ENCODE data around the gene TTYH3.
A peak's percentile ranks its signal among the peaks of the same experiment; 100 is the strongest.

TTYH3 gene

DNA sequence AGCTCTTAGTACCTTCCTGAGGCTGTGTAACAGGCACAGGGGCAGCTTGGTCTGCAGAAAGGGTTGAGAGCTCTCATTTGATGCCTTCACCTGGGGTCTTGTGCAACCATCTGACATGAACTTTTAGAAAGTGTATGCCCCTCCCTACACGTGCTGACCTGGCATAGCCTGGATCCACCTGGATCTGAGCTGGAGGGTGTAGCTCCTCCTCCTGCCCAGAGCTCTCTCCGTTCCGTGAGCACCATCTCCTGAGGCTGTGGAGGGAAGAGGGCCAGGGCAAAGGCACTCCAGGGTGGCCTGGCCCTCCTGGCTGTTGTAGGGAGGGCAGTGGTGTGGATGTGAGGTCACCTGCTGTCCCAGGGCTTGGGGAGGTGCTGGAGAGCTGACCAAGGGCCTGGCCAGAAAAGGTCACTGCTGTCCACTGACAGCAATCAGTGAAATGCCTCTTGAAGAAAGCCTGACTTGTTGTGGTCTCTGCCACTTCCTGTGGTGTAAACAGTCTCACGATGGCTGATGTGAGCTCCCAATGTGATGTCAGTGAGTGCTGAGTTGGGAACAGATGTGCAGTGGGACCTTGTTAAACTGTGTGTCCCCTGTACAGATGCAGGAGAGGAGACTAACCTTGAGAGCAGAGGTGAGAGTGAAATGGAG, 79.2 kb downstream of the TTYH3 start:
- DNase-seq, result peak in 4 of 6 experiments; percentile 8 to 58 (median 40)

DNA sequence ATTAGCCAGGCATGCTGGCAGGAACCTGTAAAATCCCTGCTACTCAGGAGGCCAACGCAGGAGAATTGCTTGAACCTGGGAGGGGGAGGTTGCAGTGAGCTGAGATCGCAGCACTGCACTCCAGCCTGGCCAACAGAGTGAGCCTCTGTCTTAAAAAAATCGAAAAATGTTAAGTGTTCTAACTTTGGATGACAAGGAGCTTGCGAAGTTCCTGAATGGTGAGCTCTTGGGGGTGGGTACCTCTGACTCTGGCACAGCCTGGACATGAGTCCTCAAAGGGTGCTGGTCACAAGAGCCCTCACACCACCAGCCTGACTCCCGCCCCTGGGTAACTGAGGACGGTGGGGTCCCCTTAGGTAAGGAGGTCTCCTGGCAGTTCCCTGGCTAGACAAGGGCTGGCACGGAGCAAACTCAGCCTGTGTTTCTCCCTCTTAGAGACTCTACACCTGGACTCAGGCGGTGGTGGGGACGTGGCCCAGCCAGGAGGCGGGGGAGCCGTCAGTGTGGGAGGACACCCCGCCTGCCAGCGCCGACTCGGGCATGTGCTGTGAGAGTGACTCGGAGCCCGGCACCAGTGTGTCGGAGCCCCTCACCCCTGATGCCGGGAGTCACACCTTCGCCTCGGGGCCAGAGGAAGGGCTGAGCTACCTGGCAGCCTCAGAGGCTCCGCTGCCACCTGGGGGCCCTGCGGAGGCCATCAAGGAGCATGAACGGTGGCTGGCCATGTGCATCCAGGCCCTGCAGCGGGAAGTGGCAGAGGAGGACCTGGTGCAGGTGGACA, 80.3 kb downstream of the TTYH3 start:
- no peak for DNase-seq

DNA sequence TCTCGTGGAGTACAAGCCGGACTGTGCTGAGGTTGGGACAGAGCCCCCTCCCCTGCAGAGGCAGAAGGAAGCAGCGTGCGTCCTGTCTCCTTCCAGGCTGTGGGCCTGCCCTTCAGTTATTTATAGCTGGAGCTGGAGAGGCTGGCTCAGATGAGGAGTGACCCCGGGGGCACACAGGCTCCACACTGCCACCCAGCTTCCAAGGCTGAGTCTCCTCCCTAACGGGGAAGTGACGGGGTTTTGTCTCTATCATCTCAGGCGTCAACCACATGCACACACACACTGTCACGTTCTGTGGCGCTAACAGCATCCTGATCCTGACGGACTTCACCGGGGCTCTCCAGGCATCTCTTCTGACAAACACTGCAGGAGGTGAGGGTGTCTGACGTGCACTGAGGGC, 81.6 kb downstream of the TTYH3 start:
- no peak for DNase-seq

DNA sequence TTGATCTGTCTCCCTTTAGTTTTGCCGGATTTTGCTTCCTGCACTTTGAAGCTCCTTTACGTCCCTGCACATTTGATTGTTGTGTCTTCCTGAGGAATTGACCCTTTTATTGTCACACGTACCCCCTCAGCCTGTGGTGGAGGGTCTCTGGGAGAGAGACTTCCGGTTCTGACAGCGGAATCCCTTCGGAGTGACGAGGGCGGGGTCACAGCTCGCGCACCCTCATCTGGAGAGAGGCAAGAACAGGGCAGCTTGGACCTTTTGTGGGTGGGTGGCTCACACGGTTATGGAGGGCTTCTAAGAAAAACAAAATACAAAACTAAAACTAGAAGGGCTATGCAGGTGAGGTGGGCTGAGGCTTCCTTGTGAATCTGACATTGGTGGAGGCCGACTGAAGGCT, 82.2 kb downstream of the TTYH3 start:
- DNase-seq, result no peak
